Measurements from ENCODE around the gene CRIP3. TPM values are rescaled to one million over a fixed set of nuclear protein-coding genes. Genes with fewer than 3 reads are reported as not detected.
"Not testable (repeated sequence)": the region's sequence is repeated elsewhere in the genome, so short reads cannot be mapped to it uniquely, and the experiment has no call there.

Gene CRIP3
- total and polyA plus RNA-seq, 2 of the 8 experiments (the other 6 are each of a cell fraction or from before 2014, with no cell fraction given), result 34.0 to 46.3 TPM

DNA sequence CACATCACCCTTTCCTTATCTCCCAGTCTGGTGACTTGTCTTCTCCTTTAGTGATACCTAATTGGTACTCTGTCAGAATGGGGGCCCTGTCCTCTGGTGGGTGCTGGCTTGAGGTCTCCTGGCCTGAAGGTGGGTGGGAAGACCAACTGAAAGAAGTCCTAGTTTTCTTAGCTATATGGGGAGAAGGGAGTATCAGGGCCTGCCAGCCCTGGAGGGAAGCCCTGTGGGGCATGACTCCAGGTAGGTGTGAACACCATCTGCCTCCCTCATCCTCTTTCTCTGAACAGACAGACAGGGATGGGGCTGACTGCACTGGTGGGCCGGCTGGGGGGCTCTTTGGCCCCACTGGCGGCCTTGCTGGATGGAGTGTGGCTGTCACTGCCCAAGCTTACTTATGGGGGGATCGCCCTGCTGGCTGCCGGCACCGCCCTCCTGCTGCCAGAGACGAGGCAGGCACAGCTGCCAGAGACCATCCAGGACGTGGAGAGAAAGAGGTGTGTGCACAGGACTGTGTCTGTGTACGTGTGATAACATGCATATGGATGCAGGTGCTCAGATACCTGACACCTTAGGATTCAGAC lies 4.8 kb downstream of the CRIP3 start (continued):
- TF ChIP-seq POU5F1 (IDR thresholded peaks at IDR 0.05; ENCODE audit: low read depth, low read length), result no peak

GRCh38 chr6:43303006-43303405 lies 5.6 kb downstream of the CRIP3 start:
- H4K91ac ChIP-seq (replicated peaks; ENCODE audit: insufficient read length, low read length); H2AK5ac ChIP-seq (ENCODE audit: low read depth, low read length); DNase-seq (ENCODE audit: low read depth in 1 of 2, low spot score in 2 of 2); H3K27me3 ChIP-seq (replicated peaks in 1 of 4; ENCODE audit: control insufficient read depth in 3 of 4, extremely low read depth in 1 of 4, insufficient read depth in 3 of 4, low read length in 3 of 4); H3K9me3 ChIP-seq (ENCODE audit: insufficient read depth in 2 of 2, low read depth in 1 of 2, low read length in 1 of 2); H3K14ac ChIP-seq (ENCODE audit: insufficient read length); H3K23me2 ChIP-seq (ENCODE audit: low read depth, low read length); H3K4me2 ChIP-seq (ENCODE audit: insufficient read depth in 1 of 2, low read depth in 2 of 2, low read length in 2 of 2); H2BK15ac ChIP-seq (ENCODE audit: low read length); H3K23ac ChIP-seq (ENCODE audit: insufficient read length); H2AFZ ChIP-seq (ENCODE audit: low read length); H4K8ac ChIP-seq (ENCODE audit: extremely low read depth, insufficient read depth, low read length); H3K79me1 ChIP-seq (ENCODE audit: low read depth, low read length); H3K27ac ChIP-seq (ENCODE audit: low read depth, low read length); H3K9ac ChIP-seq (replicated peaks in 1 of 4; ENCODE audit: extremely low read depth in 1 of 4, low read depth in 3 of 4, low read length in 3 of 4); H4K20me1 ChIP-seq (replicated peaks in 1 of 2; ENCODE audit: control insufficient read depth in 1 of 2, insufficient read depth in 2 of 2, low read length in 2 of 2); H2BK12ac ChIP-seq (ENCODE audit: low read depth, low read length); H3K4me1 ChIP-seq (replicated peaks in 1 of 4; ENCODE audit: control insufficient read depth in 3 of 4, insufficient read depth in 4 of 4, low read length in 3 of 4); H3K36me3 ChIP-seq (ENCODE audit: control insufficient read depth in 2 of 4, insufficient read depth in 4 of 4, low read length in 3 of 4); H2BK20ac ChIP-seq (ENCODE audit: low read length); FAIRE-seq; H2BK5ac ChIP-seq (ENCODE audit: low read depth, low read length); H4K5ac ChIP-seq (ENCODE audit: insufficient read length, low read depth, low read length); H3K79me2 ChIP-seq (ENCODE audit: control insufficient read depth in 1 of 2, insufficient read depth in 2 of 2, low read length in 2 of 2); H3K18ac ChIP-seq (ENCODE audit: extremely low read depth, low read length); H3K4me3 ChIP-seq (ENCODE audit: extremely low read depth in 1 of 4, insufficient read depth in 2 of 4, low read depth in 3 of 4, low read length in 4 of 4); H3K56ac ChIP-seq (replicated peaks; ENCODE audit: insufficient read length, low read depth, low read length); H2BK120ac ChIP-seq (replicated peaks; ENCODE audit: low read depth, low read length); H3K4ac ChIP-seq (replicated peaks; ENCODE audit: insufficient read length, low read depth, low read length): not testable (repeated sequence)
- 87% methylated on average over 11 of the region's 11 CpGs; no CpG with 5 or more reads in 1 of the 2 experiments for WGBS, 2 experiments (ENCODE audit: extremely low coverage in 1 of 2, insufficient coverage in 1 of 2, insufficient read length in 1 of 2, insufficient replicate concordance in 2 of 2, low coverage in 1 of 2, low lambda C conversion rate in 2 of 2, missing lambda C conversion rate in 1 of 2)
- ChIA-PET POLR2A (ENCODE audit: partially characterized antibody) (interaction anchor here (0.8 to 1.2 kb wide), 3 partner anchors 11 to 127 kb away, joined by 3 to 4 read pairs (median 3); no protein-coding TSS in a partner anchor), CTCF (ENCODE audit: partially characterized antibody) (interaction anchor here (0.6 to 1.6 kb wide), 7 partner anchors 10 to 53 kb away, joined by 3 to 5 read pairs (median 3); no protein-coding TSS in a partner anchor)
